Activated T-helper 2 cell treated with anti-CD3 and anti-CD28 coated beads, Interferon-gamma antibody, Interleukin-2, Interleukin-4, amounts not matched to agents 10 μg/mL and 5 μg/mL and 100 μg/mL, durations not matched to agents 14 hours and 24 hours and 36 hours (primary cell): ENCODE measurements around the gene CHRM2. TPM values are rescaled to one million over a fixed set of nuclear protein-coding genes. Genes with fewer than 3 reads are reported as not detected.

Experiments
- DNase-seq: peaks from one replicate; pipeline ENCODE4 v3.0.0; 2021; ENCODE audit warnings: low spot score
- H3K27ac Mint-ChIP-seq: one replicate; pipeline ENCODE4 v1.8.0; 2021; ENCODE audit warnings: mixed read lengths
- H3K27me3 Mint-ChIP-seq: one replicate; pipeline ENCODE4 v1.8.0; 2021; ENCODE audit warnings: low read depth, mixed read lengths
- H3K36me3 Mint-ChIP-seq: one replicate; pipeline ENCODE4 v1.8.0; 2021; ENCODE audit warnings: low read depth, mixed read lengths
- H3K4me1 Mint-ChIP-seq: one replicate; pipeline ENCODE4 v1.8.0; 2021; ENCODE audit warnings: low read depth, mixed read lengths
- H3K4me3 Mint-ChIP-seq: one replicate; pipeline ENCODE4 v1.8.0; 2021; ENCODE audit warnings: low read depth, mild to moderate bottlenecking, moderate library complexity, mixed read lengths
- H3K9me3 Mint-ChIP-seq: one replicate; pipeline ENCODE4 v1.8.0; 2021; ENCODE audit warnings: mixed read lengths
- intact Hi-C: fragments of 100-400 bp; cut with micrococcal nuclease; formaldehyde crosslinking; loops from one replicate; pipeline ENCODE4 v1.15.1; 2023
- total RNA-seq: library from RNA; stranded (reverse); gene quantifications from 2 replicates; pipeline ENCODE4 v1.2.3, GENCODE V29; 2022

CHRM2 gene
- total RNA-seq, 1 donor from 2014 or later, result not detected

GRCh38 chr7:137018468-137018867, 150.0 kb downstream of the CHRM2 start:
- H3K27ac Mint-ChIP-seq, result no peak overlapping the region
- peaks cover 11% of the 10 kb centered on the region for H3K9me3 Mint-ChIP-seq
- no peak overlapping the region for H3K4me3 Mint-ChIP-seq
- DNase-seq, result no peak
- H3K27me3 Mint-ChIP-seq, result no peaks in the 10 kb centered on the region
- H3K36me3 Mint-ChIP-seq, result no peaks in the 10 kb centered on the region
- intact Hi-C loops, result no loop called here
- no peaks in the 10 kb centered on the region for H3K4me1 Mint-ChIP-seq

DNA sequence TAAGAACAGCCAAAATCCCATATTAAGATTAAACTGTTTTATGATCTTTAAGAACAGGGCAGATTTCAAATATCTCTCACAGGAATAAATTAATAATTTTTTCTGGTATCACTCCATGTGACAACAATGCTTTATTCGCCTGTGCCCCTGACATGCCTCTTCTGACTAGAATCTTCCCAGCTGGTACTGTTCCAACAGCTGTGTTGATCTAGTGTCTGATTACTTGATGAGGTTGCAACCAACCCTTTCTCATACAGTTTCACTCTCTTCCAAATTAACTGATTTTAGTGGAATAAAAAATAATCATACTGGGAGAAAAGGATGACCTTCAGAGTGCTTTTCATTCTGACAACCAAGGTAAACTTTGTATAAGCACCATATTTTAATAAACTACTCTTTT, 151.9 kb downstream of the CHRM2 start:
- peaks cover 7% of the 10 kb centered on the region for H3K9me3 Mint-ChIP-seq
- H3K27ac Mint-ChIP-seq, result no peak overlapping the region
- no peak for DNase-seq
- H3K4me3 Mint-ChIP-seq, result no peak overlapping the region
- H3K36me3 Mint-ChIP-seq, result no peaks in the 10 kb centered on the region
- H3K4me1 Mint-ChIP-seq, result no peaks in the 10 kb centered on the region
- intact Hi-C loops, result no loop called here
- no peaks in the 10 kb centered on the region for H3K27me3 Mint-ChIP-seq

- intact Hi-C loops, result no loop called here
- H3K9me3 Mint-ChIP-seq, result peaks cover 8% of the 10 kb centered on the region
- DNase-seq, result no peak
- no peaks in the 10 kb centered on the region for H3K27me3 Mint-ChIP-seq
- H3K36me3 Mint-ChIP-seq, result no peaks in the 10 kb centered on the region
- H3K27ac Mint-ChIP-seq, result no peak overlapping the region
- no peak overlapping the region for H3K4me3 Mint-ChIP-seq
- no peaks in the 10 kb centered on the region for H3K4me1 Mint-ChIP-seq
These were observed 157.2 kb downstream of the CHRM2 start for GRCh38 chr7:137025469-137026175.

DNA sequence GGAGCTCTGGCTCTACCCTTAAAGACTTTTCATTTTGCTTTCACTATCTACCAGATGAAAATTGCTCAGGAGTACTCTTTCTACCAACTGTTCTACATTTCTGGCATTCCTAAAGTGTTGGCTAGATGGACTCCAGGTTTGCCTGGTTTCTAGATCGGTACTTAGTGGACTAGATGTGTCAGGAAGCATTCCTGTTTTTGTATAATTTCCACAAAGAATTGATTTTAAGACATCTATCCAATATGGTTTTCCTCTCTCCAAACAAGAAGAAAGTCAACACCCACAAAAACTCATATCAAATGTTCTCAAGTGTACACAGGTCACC, 157.7 kb downstream of the CHRM2 start:
- H3K27me3 Mint-ChIP-seq, result no peaks in the 10 kb centered on the region
- DNase-seq, result no peak
- no peak overlapping the region for H3K4me3 Mint-ChIP-seq
- intact Hi-C loops, result no loop called here
- no peaks in the 10 kb centered on the region for H3K36me3 Mint-ChIP-seq
- no peaks in the 10 kb centered on the region for H3K4me1 Mint-ChIP-seq
- no peak overlapping the region for H3K27ac Mint-ChIP-seq
- peaks cover 8% of the 10 kb centered on the region for H3K9me3 Mint-ChIP-seq

GRCh38 chr7:137032436-137032835, 164.0 kb downstream of the CHRM2 start:
- no peak overlapping the region for H3K27ac Mint-ChIP-seq
- H3K36me3 Mint-ChIP-seq, result no peaks in the 10 kb centered on the region
- no peak for DNase-seq
- intact Hi-C loops, result no loop called here
- no peak overlapping the region for H3K4me3 Mint-ChIP-seq
- no peaks in the 10 kb centered on the region for H3K4me1 Mint-ChIP-seq
- peaks cover 21% of the 10 kb centered on the region for H3K9me3 Mint-ChIP-seq
- H3K27me3 Mint-ChIP-seq, result no peaks in the 10 kb centered on the region

DNA sequence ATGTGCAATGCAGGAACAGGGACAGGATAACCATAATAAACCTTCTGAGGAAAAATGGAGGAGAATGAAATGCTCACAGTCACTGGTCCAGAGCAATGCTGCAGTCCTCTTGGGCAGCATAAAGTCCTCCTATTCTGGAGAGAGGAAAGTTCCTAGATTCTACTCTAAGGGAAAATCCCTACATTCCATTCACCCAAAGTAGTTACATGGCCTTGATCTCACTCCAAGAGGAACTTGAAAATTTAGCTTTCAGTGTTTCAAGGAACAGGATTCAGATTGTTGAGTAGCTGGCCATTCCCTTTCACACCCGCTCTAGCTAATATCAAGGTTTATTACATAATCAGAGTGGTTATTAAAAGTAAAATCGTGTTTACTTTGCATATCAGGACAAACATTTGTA, 168.3 kb downstream of the CHRM2 start:
- H3K4me3 Mint-ChIP-seq, result no peak overlapping the region
- H3K27ac Mint-ChIP-seq, result no peak overlapping the region
- no peaks in the 10 kb centered on the region for H3K4me1 Mint-ChIP-seq
- peaks cover 24% of the 10 kb centered on the region for H3K9me3 Mint-ChIP-seq
- no peak for DNase-seq
- no peaks in the 10 kb centered on the region for H3K36me3 Mint-ChIP-seq
- intact Hi-C loops, result no loop called here
- no peaks in the 10 kb centered on the region for H3K27me3 Mint-ChIP-seq

- Mint-ChIP-seq H3K4me1 (no peaks in the 10 kb centered on the region), H3K27ac (no peak overlapping the region), H3K27me3 (no peaks in the 10 kb centered on the region), H3K9me3 (peaks cover 19% of the 10 kb centered on the region), H3K36me3 (no peaks in the 10 kb centered on the region), H3K4me3 (no peak overlapping the region)
- DNase-seq, result no peak
- intact Hi-C loops, result no loop called here
These were observed 170.3 kb downstream of the CHRM2 start for GRCh38 chr7:137038706-137039105.

- no peak for DNase-seq
- Mint-ChIP-seq H3K9me3 (peaks cover 25% of the 10 kb centered on the region), H3K4me1 (no peaks in the 10 kb centered on the region), H3K27me3 (no peaks in the 10 kb centered on the region), H3K4me3 (no peak overlapping the region), H3K36me3 (no peaks in the 10 kb centered on the region), H3K27ac (no peak overlapping the region)
- intact Hi-C loops, result no loop called here
These were observed 172.3 kb downstream of the CHRM2 start for GRCh38 chr7:137040745-137041144.

GRCh38 chr7:137045573-137045972, 177.1 kb downstream of the CHRM2 start:
- no peaks in the 10 kb centered on the region for H3K4me1 Mint-ChIP-seq
- H3K36me3 Mint-ChIP-seq, result no peaks in the 10 kb centered on the region
- H3K27ac Mint-ChIP-seq, result no peak overlapping the region
- intact Hi-C loops, result no loop called here
- no peak overlapping the region for H3K4me3 Mint-ChIP-seq
- H3K27me3 Mint-ChIP-seq, result no peaks in the 10 kb centered on the region
- H3K9me3 Mint-ChIP-seq, result peaks cover 38% of the 10 kb centered on the region
- DNase-seq, result no peak

- H3K27me3 Mint-ChIP-seq, result no peaks in the 10 kb centered on the region
- no peaks in the 10 kb centered on the region for H3K4me1 Mint-ChIP-seq
- no peak overlapping the region for H3K4me3 Mint-ChIP-seq
- intact Hi-C loops, result no loop called here
- H3K9me3 Mint-ChIP-seq, result peaks cover 33% of the 10 kb centered on the region
- H3K36me3 Mint-ChIP-seq, result no peaks in the 10 kb centered on the region
- DNase-seq, result no peak
- H3K27ac Mint-ChIP-seq, result no peak overlapping the region
These were observed 201.0 kb downstream of the CHRM2 start for GRCh38 chr7:137069249-137069963.
